ENCODE data around the gene PRRT4.
A peak's percentile ranks its signal among the peaks of the same experiment; 100 is the strongest.

Gene PRRT4

DNA sequence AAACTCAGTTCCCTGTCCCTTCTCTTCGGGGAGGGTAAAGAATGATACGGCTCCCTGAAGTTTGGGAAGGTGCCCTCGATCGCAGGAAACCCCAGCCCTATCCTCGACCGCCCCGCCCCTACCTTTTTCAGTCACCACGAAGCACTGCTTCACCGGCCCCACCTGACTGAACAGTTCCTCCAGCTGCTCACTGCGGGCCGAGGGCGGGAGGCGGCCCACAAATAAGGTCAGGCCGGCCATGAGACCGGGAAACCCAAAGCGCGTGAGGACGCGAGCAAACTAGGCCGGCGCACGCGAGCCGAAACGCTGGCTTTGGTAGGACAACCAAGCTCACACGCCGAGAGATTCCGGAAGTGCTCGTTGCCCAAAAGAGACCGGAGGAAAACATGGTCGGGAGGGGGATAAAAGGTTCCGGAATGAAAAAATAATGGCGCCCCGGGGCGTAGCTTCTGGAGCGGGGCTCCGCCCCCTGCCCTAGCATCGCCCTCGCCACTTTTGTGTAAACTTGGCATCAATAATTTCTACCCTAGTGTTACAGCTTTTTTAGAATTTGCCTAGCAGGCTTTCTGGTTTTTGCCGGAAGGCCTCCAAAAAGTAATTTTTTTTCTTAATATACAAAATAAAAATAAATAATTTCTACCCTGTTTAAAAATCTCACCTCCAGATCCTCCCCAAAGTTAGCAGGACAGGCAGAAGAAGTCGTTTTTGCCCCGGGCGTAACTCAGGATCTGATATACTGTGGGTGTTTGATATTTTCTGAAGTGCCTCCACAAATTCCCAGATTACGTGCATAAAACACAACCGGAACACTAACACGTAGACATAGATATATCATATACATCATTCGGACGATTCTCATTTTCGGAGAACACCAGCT, 17.7 kb downstream of the PRRT4 start, which contains the start of gene RBM28:
TSS of gene RBM28 (minus strand) at position 355 of the 877 bp plus-strand sequence. CDS start at position 240, 115 bp downstream.
- DNase-seq, result peak; percentile 86

DNA sequence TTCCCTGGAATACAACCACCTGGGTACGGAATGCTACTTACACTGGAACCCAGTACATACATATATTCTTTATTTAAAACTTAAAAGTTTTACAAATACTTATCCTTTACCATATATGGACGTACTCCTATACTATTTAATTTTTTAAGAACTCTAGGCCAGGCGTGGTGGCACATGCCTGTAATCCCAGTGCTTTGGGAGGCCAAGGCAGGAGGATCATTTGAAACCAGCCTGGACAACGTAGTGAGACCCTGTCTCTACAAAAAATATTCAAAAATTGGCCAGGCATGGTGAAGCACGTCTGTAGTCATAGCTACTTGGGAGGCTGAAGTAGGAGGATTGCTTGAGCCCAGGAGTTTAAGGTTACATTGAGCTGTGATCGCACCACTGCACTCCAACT, 19.8 kb downstream of the PRRT4 start:
- DNase-seq, result no peak

DNA sequence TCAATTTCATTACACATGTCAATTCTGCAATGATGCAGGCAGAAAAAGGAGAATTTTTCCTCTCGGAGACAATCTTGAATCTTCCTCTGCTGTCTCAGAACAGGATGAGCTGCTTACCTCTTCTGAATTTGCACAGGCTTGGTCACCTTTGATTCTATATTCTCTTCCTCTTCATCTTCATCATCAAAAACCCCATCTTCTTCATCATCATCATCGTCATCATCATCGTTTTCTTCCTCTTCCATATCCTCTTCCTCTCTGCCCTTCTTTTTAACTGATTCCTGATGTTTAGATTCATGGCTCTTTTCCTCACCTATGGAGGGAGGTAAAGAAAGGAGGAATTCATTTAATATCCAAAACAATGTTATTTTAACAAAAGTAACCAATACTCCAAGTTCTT, 25.8 kb downstream of the PRRT4 start:
- no peak for DNase-seq

DNA sequence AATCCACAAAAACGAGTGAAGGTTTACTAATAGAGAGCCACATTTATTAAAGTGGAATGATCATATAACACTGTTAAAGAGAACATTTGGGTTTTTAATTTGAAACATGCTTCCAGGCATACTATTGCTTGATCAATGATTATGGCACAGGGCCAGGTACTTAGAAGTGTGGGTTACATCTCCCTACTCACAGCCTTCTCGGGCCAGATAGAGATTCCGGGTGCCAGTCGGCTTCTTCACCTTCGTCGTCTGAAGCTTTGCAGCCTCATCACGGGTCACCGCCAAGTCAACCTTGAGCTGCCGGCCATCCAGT, 37.2 kb downstream of the PRRT4 start:
- DNase-seq, result no peak

DNA sequence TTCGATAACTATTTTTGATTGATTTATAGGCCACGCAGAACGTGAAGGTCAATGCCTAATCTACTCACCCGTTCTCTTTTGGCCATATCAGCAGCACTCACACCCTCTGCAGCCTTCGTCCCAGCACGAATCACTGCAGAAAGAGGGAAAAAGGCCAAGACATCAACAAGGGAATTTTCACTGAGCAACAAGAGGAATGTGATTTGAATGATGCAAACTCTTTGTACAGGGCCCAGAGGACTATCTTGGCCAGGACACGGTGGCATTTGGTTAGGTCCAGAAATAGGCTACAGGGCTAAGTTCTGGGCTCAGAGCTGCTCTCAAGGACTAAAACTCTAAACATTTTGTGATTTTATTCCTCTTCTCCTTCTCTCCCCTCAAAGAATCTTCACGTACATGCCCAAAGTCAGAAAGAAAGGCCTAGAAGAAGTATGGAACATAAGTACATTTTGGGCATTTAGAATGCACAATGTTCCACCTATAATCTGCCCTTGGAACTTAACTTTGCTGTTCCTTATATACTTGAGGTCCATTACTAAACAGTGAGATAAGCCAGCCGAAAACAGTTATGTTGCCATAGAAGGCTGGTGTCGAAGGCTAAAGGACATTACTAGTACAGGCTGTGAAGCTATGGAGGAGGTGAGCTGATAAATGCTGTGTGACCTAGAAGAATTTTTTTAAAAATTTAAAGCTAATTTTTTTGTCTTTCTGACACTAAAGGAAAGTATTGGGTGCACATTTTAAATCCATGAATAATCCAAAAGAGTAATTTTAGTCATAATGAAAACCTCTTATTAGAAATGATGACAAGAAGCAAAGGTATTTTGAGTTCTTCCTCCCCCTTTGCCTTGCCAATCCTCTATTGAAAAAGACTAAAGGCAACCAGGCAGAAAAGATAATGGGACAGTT, 37.8 kb downstream of the PRRT4 start:
- DNase-seq, result no peak

DNA sequence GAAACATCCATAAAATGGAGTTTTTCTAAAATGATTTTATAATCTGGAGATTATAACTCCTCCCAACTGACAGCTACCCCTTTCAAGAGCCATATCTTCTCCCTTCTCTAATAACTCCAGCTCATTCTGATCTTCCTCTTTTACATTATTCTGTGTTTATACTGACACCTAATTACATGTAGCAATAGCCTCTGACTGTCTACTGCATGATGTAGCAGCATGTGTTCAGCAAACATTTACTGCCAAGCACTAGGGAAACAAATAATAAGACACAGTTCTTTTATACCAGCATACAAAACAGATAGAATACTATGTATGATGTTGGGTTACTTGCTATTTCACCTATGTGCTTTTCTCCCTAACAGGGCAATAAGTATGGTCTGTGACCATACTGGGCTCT, 38.5 kb downstream of the PRRT4 start:
- DNase-seq, result no peak

DNA sequence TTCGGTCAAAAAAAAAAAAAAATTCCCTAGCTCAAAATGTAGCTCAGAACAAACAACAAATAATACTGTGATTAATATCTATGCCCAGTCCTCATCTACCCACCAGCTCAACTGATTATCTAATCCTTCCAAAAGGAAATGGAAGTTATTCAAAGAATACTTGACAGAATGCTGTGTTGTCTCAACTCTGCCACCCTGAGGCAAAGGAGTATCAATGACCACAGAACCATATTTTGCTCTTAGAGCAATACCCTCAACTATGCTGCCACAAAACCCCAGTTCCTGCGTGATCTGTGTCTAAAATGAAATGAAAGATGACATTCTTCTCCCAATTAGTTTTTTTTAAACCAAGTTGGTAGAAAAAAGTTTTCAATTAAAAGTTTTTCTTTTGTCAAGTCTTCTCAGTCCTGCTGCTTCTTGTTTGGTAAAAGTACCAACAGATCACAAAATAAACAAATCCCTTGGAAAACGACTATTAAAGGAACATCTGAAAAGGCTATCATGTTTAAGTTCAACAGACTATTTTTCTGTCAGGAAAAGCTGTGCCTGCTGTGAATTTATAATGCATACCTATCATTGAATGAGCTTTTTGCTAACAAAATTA, 39.3 kb downstream of the PRRT4 start:
- DNase-seq, result no peak

DNA sequence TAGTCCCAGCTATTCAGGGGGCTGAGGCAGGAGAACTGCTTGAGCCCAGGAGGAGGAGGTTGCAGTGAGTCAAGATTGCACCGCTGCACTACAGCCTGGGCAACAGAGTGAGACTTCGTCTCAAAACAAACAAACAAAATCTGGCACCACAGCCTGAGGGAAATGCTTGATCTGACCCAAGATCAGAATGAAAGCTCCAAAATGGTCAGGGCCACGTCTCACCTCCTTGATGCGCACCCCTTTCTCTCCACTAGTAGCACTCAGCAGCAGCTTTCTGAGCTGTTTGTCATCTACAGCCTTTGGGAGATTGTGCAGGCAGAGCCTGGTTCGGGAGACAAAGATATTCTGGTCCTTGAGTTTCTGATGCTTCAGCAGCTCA, 40.5 kb downstream of the PRRT4 start:
- DNase-seq, result no peak

DNA sequence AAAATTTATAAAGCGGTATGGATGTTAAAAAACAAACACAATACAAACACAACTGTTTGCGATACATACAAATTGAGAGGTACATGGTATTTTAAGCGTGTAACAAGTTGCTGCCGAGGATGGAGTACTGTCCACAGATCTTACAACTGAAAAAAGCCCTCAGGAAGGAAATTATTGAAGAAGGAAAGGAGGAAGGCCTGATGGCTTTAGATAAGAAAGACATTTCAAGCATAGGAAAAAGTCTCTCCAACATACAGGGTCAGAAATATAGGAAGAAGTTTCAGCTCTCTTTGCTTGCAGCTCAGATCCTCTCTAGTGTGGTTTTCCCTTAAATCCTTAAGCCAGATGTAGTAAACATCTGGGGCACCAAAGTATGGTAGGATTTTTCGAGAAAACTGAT, 42.8 kb downstream of the PRRT4 start:
- DNase-seq, result no peak

DNA sequence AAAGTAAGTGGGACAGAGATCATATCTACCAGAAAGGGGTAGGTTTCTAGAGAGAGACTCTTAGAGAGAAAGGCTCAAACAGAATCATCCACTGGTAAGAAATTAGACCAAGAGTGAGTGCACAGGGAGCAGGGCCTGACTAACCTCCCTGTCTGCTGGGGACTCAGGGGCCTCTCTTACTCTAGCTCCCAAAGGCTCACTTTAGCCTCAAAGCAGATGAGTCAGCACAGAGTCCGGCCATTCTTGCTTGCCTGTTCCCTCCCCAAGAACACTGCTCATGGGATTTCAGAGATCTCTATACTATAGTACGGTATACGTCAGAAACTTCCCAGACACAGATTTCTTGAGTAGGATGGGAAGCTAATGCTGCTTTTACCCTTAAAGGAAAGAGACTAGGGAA, 50.5 kb downstream of the PRRT4 start:
- no peak for DNase-seq

DNA sequence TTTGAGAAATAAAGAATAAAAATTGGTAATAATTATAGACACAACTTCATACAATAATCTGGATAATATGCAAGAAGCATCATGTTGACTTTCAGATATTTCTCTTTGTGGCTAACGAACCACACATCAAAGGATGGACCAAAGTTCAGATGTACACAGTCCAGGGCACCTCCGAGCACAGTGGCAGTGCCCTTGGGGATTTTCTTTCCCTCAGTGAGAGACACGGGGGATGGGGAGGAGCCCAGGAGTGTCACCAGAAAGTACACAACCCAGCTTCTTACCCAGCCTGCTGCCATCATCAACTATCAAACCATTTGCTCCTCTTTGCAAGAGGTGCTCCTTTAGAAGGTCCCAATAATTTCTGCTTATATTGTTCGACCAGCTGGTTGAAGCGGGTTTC, 51.0 kb downstream of the PRRT4 start:
- DNase-seq, result no peak

DNA sequence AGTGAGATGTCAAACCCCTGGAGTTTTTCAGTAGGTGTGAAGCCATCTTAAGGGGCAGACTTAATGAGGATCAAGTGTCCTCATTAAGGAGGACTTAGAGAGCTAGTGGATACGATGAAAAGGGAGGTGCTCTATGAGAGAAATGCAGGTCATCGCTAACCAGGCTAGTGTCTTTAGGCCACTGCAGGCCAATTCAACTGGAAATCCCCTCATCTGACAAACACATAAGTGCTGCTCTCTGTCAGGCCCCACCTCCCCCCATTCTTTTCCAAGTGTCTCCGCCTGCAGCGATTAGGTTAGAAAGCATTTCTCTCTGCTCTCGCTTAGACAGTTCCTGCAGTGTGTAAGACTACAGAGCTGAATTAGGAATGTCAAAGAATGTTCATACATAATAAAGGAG, 51.5 kb downstream of the PRRT4 start:
- no peak for DNase-seq

DNA sequence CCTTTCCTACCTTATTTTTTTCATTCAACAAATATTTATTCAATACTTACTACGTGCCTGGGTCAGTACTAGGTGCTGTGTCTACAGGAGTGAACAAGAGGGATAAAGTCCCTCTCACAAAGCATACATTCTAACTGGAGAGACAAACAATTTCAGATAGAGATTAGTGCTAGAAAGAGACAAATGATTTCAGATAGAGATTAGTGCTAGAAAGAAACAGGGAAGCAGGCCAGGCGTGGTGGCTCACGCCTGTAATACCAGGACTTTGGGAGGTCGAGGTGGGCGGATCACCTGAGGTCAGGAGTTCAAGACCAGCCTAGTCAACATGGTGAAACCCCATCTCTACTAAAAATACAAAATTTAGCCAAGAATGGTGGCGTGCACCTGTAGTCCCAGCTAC, 52.4 kb downstream of the PRRT4 start:
- DNase-seq, result no peak

DNA sequence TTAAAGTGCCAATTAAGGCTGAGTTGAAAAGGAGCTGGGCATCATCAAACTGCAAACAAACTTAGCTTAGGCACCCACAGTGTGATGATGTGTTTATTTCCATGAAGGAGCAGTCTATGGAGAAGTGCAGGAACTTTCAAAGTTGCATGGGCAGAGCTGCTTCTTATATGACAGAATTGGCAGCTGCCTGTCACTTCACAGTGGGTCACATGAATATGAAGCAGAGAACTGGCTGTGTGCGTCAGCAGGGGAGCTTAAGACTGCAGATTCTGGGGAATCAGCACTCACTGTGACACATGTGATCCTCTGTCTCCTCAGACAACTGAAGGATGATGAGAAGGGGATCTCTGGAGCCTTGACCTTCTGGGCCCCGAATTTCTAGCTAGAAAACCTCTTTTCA, 54.4 kb downstream of the PRRT4 start:
- DNase-seq, result no peak

DNA sequence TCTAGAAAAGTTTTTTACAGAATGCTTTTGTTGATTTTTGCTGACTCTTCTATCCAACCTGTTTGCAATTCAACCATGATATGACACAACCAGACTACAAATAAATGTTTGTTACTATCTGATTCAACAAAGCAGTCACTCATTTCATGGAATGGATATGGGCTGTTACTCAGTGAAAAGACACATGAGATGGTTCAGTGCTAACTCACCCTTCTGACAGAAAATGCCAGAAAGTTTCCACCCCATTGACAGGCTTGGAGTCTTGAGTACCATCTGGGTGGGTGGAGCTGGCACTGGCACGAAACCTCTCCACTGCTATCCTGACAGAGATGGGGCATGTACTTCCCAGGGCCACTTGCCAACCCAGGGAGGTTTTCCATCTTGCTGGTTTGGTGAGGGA, 57.3 kb downstream of the PRRT4 start:
- DNase-seq, result no peak

DNA sequence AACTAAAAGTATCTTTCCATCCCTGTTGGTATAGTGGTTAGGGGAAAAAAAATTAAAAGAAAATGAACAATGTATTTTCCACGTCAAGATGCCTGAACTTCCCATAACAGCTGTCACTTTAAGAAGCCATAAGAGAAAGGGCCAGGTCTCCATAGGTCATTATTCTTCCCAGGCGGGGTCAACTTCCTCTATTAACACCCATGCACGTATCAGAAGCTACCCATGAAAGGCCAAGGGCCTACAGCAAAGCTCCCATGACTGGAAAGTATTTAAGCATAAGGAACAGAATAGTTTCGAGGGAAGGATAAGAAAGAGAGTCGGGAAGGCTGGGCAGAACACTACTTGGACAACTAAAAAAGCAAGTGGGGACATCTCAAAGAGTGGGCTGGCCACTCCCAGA, 57.8 kb downstream of the PRRT4 start:
- DNase-seq, result no peak

DNA sequence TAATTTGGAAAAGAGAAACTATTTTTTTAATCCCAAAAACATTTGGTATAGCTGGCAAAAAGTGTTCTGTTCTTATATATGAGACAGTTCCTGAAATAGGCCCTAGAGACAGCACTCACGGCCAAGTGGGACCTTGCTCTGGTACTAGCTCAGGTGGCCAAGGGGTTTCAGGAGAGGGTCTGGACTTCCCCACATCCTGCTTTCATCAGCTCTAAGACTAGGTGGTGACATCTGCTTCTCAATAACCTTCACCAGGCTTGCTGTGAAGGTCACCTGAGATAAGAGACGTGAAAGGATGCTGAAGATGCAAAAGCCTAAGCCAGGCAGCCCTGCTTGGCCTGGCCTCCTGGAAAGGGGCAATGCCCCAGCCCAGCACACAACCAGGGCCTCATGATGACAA, 58.4 kb downstream of the PRRT4 start:
- no peak for DNase-seq

DNA sequence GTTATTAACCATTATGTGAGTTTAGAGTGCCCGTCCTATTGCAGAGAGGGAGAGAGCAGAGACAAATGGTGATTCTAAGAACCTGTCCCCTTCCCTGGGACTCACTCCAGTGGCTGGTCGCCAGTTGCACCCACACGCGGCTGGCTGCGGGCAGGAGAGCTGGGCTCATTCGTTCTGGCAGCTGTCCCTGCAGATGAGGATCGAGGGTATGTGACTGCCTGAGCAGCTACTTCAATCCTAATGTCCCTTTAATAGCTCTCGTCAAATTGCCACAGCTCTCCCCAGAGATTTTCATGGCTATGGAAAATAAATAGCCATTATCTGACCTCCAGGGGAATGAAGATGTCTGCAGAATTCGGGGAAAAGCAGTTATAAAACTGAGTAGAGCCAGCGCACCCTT, 59.4 kb downstream of the PRRT4 start:
- no peak for DNase-seq

All from stimulated activated CD4-positive, alpha-beta T cell treated with anti-CD3 and anti-CD28 coated beads, Interleukin-4, amount 100 ng/mL, for 24 hours (primary cell).